ENCODE data around the gene ZNF799.
"Not testable (repeated sequence)": the region's sequence is repeated elsewhere in the genome, so short reads cannot be mapped to it uniquely, and the experiment has no call there.

ZNF799 gene

GRCh38 chr19:12400633-12401502 is at the start of gene ZNF799:
Gene ZNF799, minus strand, starts transcription at chr19:12401271. Its CDS starts 201 bp downstream, at chr19:12401070.
- peaks cover 3% of the 10 kb centered on the region for H3K79me2 ChIP-seq (ENCODE audit: control insufficient read depth, insufficient read depth, low read length, unreplicated experiment)
- peak within 1 kb of the TSS; percentile 93 for H2AFZ ChIP-seq (ENCODE audit: low read length, unreplicated experiment)
- H3K27ac ChIP-seq (ENCODE audit: low read depth, low read length) = peak within 1 kb of the TSS; percentile 67; the same call in 1 of the 2 replicates
- H3K4me1 ChIP-seq (ENCODE audit: control insufficient read depth, insufficient read depth, low read length, unreplicated experiment) = no peaks in the 10 kb centered on the region
- H3K27me3 ChIP-seq (ENCODE audit: insufficient read depth, low read length) = no peaks in the 10 kb centered on the region
- H3K36me3 ChIP-seq (ENCODE audit: insufficient read depth, low read length) = no peaks in the 10 kb centered on the region
- peak within 1 kb of the TSS; percentile 90 for H3K4me3 ChIP-seq (ENCODE audit: low read depth, low read length)

- no peaks in the 10 kb centered on the region for H3K79me2 ChIP-seq (ENCODE audit: control insufficient read depth, insufficient read depth, low read length, unreplicated experiment)
- no peak overlapping the region for H3K27ac ChIP-seq (ENCODE audit: low read depth, low read length)
- H3K4me3 ChIP-seq (ENCODE audit: low read depth, low read length) = no peak overlapping the region
- no peaks in the 10 kb centered on the region for H3K27me3 ChIP-seq (ENCODE audit: insufficient read depth, low read length)
- no peaks in the 10 kb centered on the region for H3K4me1 ChIP-seq (ENCODE audit: control insufficient read depth, insufficient read depth, low read length, unreplicated experiment)
- H3K36me3 ChIP-seq (ENCODE audit: insufficient read depth, low read length) = no peaks in the 10 kb centered on the region
- no peak overlapping the region for H2AFZ ChIP-seq (ENCODE audit: low read length, unreplicated experiment)
These were observed 49.8 kb upstream of the ZNF799 start for GRCh38 chr19:12450844-12451243.

GRCh38 chr19:12448808-12449207 is 47.7 kb upstream of the ZNF799 start:
- Histone ChIP-seq H3K79me2 (ENCODE audit: control insufficient read depth, insufficient read depth, low read length, unreplicated experiment) (no peaks in the 10 kb centered on the region), H3K36me3 (ENCODE audit: insufficient read depth, low read length) (no peaks in the 10 kb centered on the region), H3K27me3 (ENCODE audit: insufficient read depth, low read length) (no peaks in the 10 kb centered on the region), H3K4me3 (ENCODE audit: low read depth, low read length) (no peak overlapping the region), H3K4me1 (ENCODE audit: control insufficient read depth, insufficient read depth, low read length, unreplicated experiment) (no peaks in the 10 kb centered on the region), H2AFZ (ENCODE audit: low read length, unreplicated experiment) (no peak overlapping the region), H3K27ac (ENCODE audit: low read depth, low read length) (no peak overlapping the region)

GRCh38 chr19:12440541-12441316 is 39.7 kb upstream of the ZNF799 start, which contains the start of gene ZNF443:
Gene ZNF443, minus strand, starts transcription at chr19:12441021. Its CDS starts 107 bp downstream, at chr19:12440914.
- Histone ChIP-seq H2AFZ (ENCODE audit: low read length, unreplicated experiment) (peak within 1 kb of the TSS; percentile 99), H3K4me3 (ENCODE audit: low read depth, low read length) (peak within 1 kb of the TSS; percentile 83), H3K27me3 (ENCODE audit: insufficient read depth, low read length) (no peaks in the 10 kb centered on the region), H3K36me3 (ENCODE audit: insufficient read depth, low read length) (no peaks in the 10 kb centered on the region), H3K79me2 (ENCODE audit: control insufficient read depth, insufficient read depth, low read length, unreplicated experiment) (no peaks in the 10 kb centered on the region), H3K27ac (ENCODE audit: low read depth, low read length) (peak within 1 kb of the TSS; percentile 55; the same call in 1 of the 2 replicates), H3K4me1 (ENCODE audit: control insufficient read depth, insufficient read depth, low read length, unreplicated experiment) (no peaks in the 10 kb centered on the region)

GRCh38 chr19:12439686-12440540 is 38.8 kb upstream of the ZNF799 start:
- not testable (repeated sequence) for H3K27ac ChIP-seq (ENCODE audit: low read depth, low read length)
- H2AFZ ChIP-seq (ENCODE audit: low read length, unreplicated experiment) = peak overlapping the region; percentile 99

GRCh38 chr19:12430726-12431299 is 29.7 kb upstream of the ZNF799 start:
- H3K79me2 ChIP-seq (ENCODE audit: control insufficient read depth, insufficient read depth, low read length, unreplicated experiment); H3K27me3 ChIP-seq (ENCODE audit: insufficient read depth, low read length); H2AFZ ChIP-seq (ENCODE audit: low read length, unreplicated experiment); H3K27ac ChIP-seq (ENCODE audit: low read depth, low read length); H3K4me3 ChIP-seq (ENCODE audit: low read depth, low read length); H3K4me1 ChIP-seq (ENCODE audit: control insufficient read depth, insufficient read depth, low read length, unreplicated experiment): not testable (repeated sequence)
- H3K36me3 ChIP-seq (ENCODE audit: insufficient read depth, low read length) = peaks cover 11% of the 10 kb centered on the region; the same call in 1 of the 2 replicates

More at GRCh38 chr19:12439686-12440540, 38.8 kb upstream of the ZNF799 start:
- H3K4me3 ChIP-seq (ENCODE audit: low read depth, low read length) = peak overlapping the region; percentile 83
- H3K4me1 ChIP-seq (ENCODE audit: control insufficient read depth, insufficient read depth, low read length, unreplicated experiment); H3K27me3 ChIP-seq (ENCODE audit: insufficient read depth, low read length); H3K79me2 ChIP-seq (ENCODE audit: control insufficient read depth, insufficient read depth, low read length, unreplicated experiment); H3K36me3 ChIP-seq (ENCODE audit: insufficient read depth, low read length): not testable (repeated sequence)

GRCh38 chr19:12425888-12426274 is 24.8 kb upstream of the ZNF799 start:
- H3K27me3 ChIP-seq (ENCODE audit: insufficient read depth, low read length) = no peaks in the 10 kb centered on the region
- no peak overlapping the region for H3K27ac ChIP-seq (ENCODE audit: low read depth, low read length)
- no peak overlapping the region for H2AFZ ChIP-seq (ENCODE audit: low read length, unreplicated experiment)
- H3K79me2 ChIP-seq (ENCODE audit: control insufficient read depth, insufficient read depth, low read length, unreplicated experiment) = no peaks in the 10 kb centered on the region
- H3K4me3 ChIP-seq (ENCODE audit: low read depth, low read length) = no peak overlapping the region
- H3K36me3 ChIP-seq (ENCODE audit: insufficient read depth, low read length) = peaks cover 3% of the 10 kb centered on the region; the same call in 1 of the 2 replicates
- no peaks in the 10 kb centered on the region for H3K4me1 ChIP-seq (ENCODE audit: control insufficient read depth, insufficient read depth, low read length, unreplicated experiment)

GRCh38 chr19:12425236-12425887 is 24.3 kb upstream of the ZNF799 start:
- Histone ChIP-seq H2AFZ (ENCODE audit: low read length, unreplicated experiment) (no peak overlapping the region), H3K36me3 (ENCODE audit: insufficient read depth, low read length) (0 out of 2 replicates have a peak, but pooled peaks cover under 1% of the 10 kb centered on the region), H3K4me1 (ENCODE audit: control insufficient read depth, insufficient read depth, low read length, unreplicated experiment) (no peaks in the 10 kb centered on the region), H3K27ac (ENCODE audit: low read depth, low read length) (no peak overlapping the region), H3K27me3 (ENCODE audit: insufficient read depth, low read length) (no peaks in the 10 kb centered on the region), H3K4me3 (ENCODE audit: low read depth, low read length) (no peak overlapping the region), H3K79me2 (ENCODE audit: control insufficient read depth, insufficient read depth, low read length, unreplicated experiment) (no peaks in the 10 kb centered on the region)

GRCh38 chr19:12417273-12417672 is 16.2 kb upstream of the ZNF799 start:
- H3K27me3 ChIP-seq (ENCODE audit: insufficient read depth, low read length); H3K36me3 ChIP-seq (ENCODE audit: insufficient read depth, low read length); H3K27ac ChIP-seq (ENCODE audit: low read depth, low read length); H3K4me1 ChIP-seq (ENCODE audit: control insufficient read depth, insufficient read depth, low read length, unreplicated experiment); H3K4me3 ChIP-seq (ENCODE audit: low read depth, low read length); H3K79me2 ChIP-seq (ENCODE audit: control insufficient read depth, insufficient read depth, low read length, unreplicated experiment); H2AFZ ChIP-seq (ENCODE audit: low read length, unreplicated experiment): not testable (repeated sequence)
